Immature natural killer cell (primary cell): ENCODE measurements around the gene AIG1. TPM values are rescaled to one million over a fixed set of nuclear protein-coding genes. Genes with fewer than 3 reads are reported as not detected.
"Not testable (repeated sequence)": the region's sequence is repeated elsewhere in the genome, so short reads cannot be mapped to it uniquely, and the experiment has no call there.

ENCODE experiments used
- DNase-seq, 3 donors: peaks; one replicate each; pipeline ENCODE4 v3.0.0; 2022; ENCODE audit warnings: mixed read lengths in 1 of 3
- H3K27ac Mint-ChIP-seq, 6 donors: one replicate each; pipeline ENCODE4 v1.8.0; 2020; ENCODE audit warnings: mixed read lengths in 6 of 6, mild to moderate bottlenecking in 5 of 6, inconsistent platforms in 4 of 6, moderate library complexity in 3 of 6
- H3K27me3 Mint-ChIP-seq, 3 donors: one replicate each; pipeline ENCODE4 v1.8.0; 2020 to 2021; ENCODE audit warnings: low read depth in 3 of 3, mild to moderate bottlenecking in 3 of 3, mixed read lengths in 3 of 3, moderate library complexity in 3 of 3, inconsistent platforms in 1 of 3
- H3K36me3 Mint-ChIP-seq, 3 donors: one replicate each; pipeline ENCODE4 v1.8.0; 2020; ENCODE audit warnings: mixed read lengths in 3 of 3, inconsistent platforms in 2 of 3, mild to moderate bottlenecking in 2 of 3
- H3K4me1 Mint-ChIP-seq, 2 donors: one replicate each; pipeline ENCODE4 v1.8.0; 2020; ENCODE audit warnings: inconsistent platforms in 2 of 2, mild to moderate bottlenecking in 2 of 2, mixed read lengths in 2 of 2, moderate library complexity in 1 of 2
- H3K4me3 Mint-ChIP-seq, 5 donors: one replicate each; pipeline ENCODE4 v1.8.0; 2020; ENCODE audit warnings: mild to moderate bottlenecking in 5 of 5, mixed read lengths in 5 of 5, inconsistent platforms in 3 of 5, moderate library complexity in 3 of 5
- H3K9me3 Mint-ChIP-seq, 6 donors: one replicate each; pipeline ENCODE4 v1.8.0; 2020; ENCODE audit warnings: mild to moderate bottlenecking in 6 of 6, mixed read lengths in 6 of 6, inconsistent platforms in 4 of 6, moderate library complexity in 3 of 6
- polyA plus RNA-seq, 3 donors: library from polyadenylated mRNA; unstranded; fragments of 300-500 nt; fragmentation: Illumina TruSeq; gene quantifications; one replicate each; pipeline ENCODE4 v1.2.3, GENCODE V29; 2021

AIG1 gene
- polyA plus RNA-seq, 3 donors from 2014 or later = 4.6 to 17.8 (median 12.3) TPM

- DNase-seq = no peak
- Mint-ChIP-seq H3K27me3 (peaks cover 0 to 2% (median 0%) of the 10 kb centered on the region in 3 donors), H3K4me1 (no peaks in the 10 kb centered on the region), H3K9me3 (no peaks in the 10 kb centered on the region), H3K36me3 (peaks cover 0 to 5% (median 0%) of the 10 kb centered on the region in 3 donors), H3K4me3 (no peak overlapping the region), H3K27ac (no peak overlapping the region)
Measured at GRCh38 chr6:143158113-143158581, 97.5 kb downstream of the AIG1 start.

- Mint-ChIP-seq H3K27ac (no peak overlapping the region), H3K4me3 (no peak overlapping the region), H3K27me3 (peaks cover 0 to 2% (median 0%) of the 10 kb centered on the region in 3 donors), H3K36me3 (peaks cover 0 to 5% (median 0%) of the 10 kb centered on the region in 3 donors), H3K4me1 (no peaks in the 10 kb centered on the region), H3K9me3 (no peaks in the 10 kb centered on the region)
- DNase-seq = no peak
Measured at GRCh38 chr6:143159001-143159400, 98.3 kb downstream of the AIG1 start.

GRCh38 chr6:143160015-143160414 is 99.3 kb downstream of the AIG1 start:
- Mint-ChIP-seq H3K27ac (no peak overlapping the region), H3K9me3 (no peaks in the 10 kb centered on the region), H3K36me3 (no peaks in the 10 kb centered on the region), H3K27me3 (peaks cover 0 to 2% (median 0%) of the 10 kb centered on the region in 3 donors), H3K4me1 (no peaks in the 10 kb centered on the region), H3K4me3 (no peak overlapping the region)
- DNase-seq = no peak

- peaks cover 0 to 2% (median 0%) of the 10 kb centered on the region in 3 donors for H3K36me3 Mint-ChIP-seq
- H3K4me3 Mint-ChIP-seq = no peak overlapping the region
- no peaks in the 10 kb centered on the region for H3K9me3 Mint-ChIP-seq
- H3K27ac Mint-ChIP-seq = no peak overlapping the region
- H3K4me1 Mint-ChIP-seq = no peaks in the 10 kb centered on the region
- H3K27me3 Mint-ChIP-seq = peaks cover 0 to 2% (median 0%) of the 10 kb centered on the region in 3 donors
- no peak for DNase-seq
Measured at GRCh38 chr6:143160439-143161220, 99.9 kb downstream of the AIG1 start.

GRCh38 chr6:143163621-143164020 is 102.9 kb downstream of the AIG1 start:
- Mint-ChIP-seq H3K27ac (no peak overlapping the region), H3K27me3 (peaks cover 0 to 2% (median 0%) of the 10 kb centered on the region in 3 donors), H3K36me3 (peaks cover 0 to 4% (median 0%) of the 10 kb centered on the region in 3 donors), H3K4me3 (no peak overlapping the region), H3K9me3 (no peaks in the 10 kb centered on the region), H3K4me1 (no peaks in the 10 kb centered on the region)
- no peak for DNase-seq

GRCh38 chr6:143164565-143165105 is 103.9 kb downstream of the AIG1 start:
- H3K9me3 Mint-ChIP-seq = no peaks in the 10 kb centered on the region
- no peak overlapping the region for H3K27ac Mint-ChIP-seq
- no peak for DNase-seq
- H3K36me3 Mint-ChIP-seq = peaks cover 0 to 4% (median 0%) of the 10 kb centered on the region in 3 donors
- H3K4me1 Mint-ChIP-seq = no peaks in the 10 kb centered on the region
- H3K4me3 Mint-ChIP-seq = no peak overlapping the region
- H3K27me3 Mint-ChIP-seq = peaks cover 0 to 2% (median 0%) of the 10 kb centered on the region in 3 donors

- DNase-seq = no peak
- Mint-ChIP-seq H3K4me1 (no peaks in the 10 kb centered on the region), H3K9me3 (no peaks in the 10 kb centered on the region), H3K4me3 (no peak overlapping the region), H3K27me3 (peaks cover 0 to 2% (median 0%) of the 10 kb centered on the region in 3 donors), H3K27ac (no peak overlapping the region), H3K36me3 (peaks cover 0 to 4% (median 0%) of the 10 kb centered on the region in 3 donors)
Measured at GRCh38 chr6:143165315-143165855, 104.7 kb downstream of the AIG1 start.

GRCh38 chr6:143166247-143166695 is 105.6 kb downstream of the AIG1 start:
- H3K27me3 Mint-ChIP-seq = peaks cover 0 to 2% (median 0%) of the 10 kb centered on the region in 3 donors
- H3K9me3 Mint-ChIP-seq = no peaks in the 10 kb centered on the region
- H3K4me3 Mint-ChIP-seq = no peak overlapping the region
- H3K27ac Mint-ChIP-seq = no peak overlapping the region
- H3K4me1 Mint-ChIP-seq = no peaks in the 10 kb centered on the region
- DNase-seq = no peak
- H3K36me3 Mint-ChIP-seq = peaks cover 0 to 4% (median 0%) of the 10 kb centered on the region in 3 donors

GRCh38 chr6:143167224-143167623 is 106.5 kb downstream of the AIG1 start:
- Mint-ChIP-seq H3K9me3 (no peaks in the 10 kb centered on the region), H3K4me1 (no peaks in the 10 kb centered on the region), H3K36me3 (peaks cover 0 to 11% (median 5%) of the 10 kb centered on the region in 3 donors), H3K27ac (no peak overlapping the region), H3K4me3 (no peak overlapping the region), H3K27me3 (peaks cover 0 to 3% (median 2%) of the 10 kb centered on the region in 3 donors)
- DNase-seq = no peak

- not testable (repeated sequence) for H3K27me3 Mint-ChIP-seq, H3K4me3 Mint-ChIP-seq, H3K27ac Mint-ChIP-seq, H3K4me1 Mint-ChIP-seq, H3K9me3 Mint-ChIP-seq, DNase-seq
- H3K36me3 Mint-ChIP-seq = peaks cover 3 to 14% (median 9%) of the 10 kb centered on the region in 3 donors
Measured at GRCh38 chr6:143168396-143168816, 107.7 kb downstream of the AIG1 start.

GRCh38 chr6:143169440-143169839 is 108.8 kb downstream of the AIG1 start:
- Mint-ChIP-seq H3K4me1 (no peaks in the 10 kb centered on the region), H3K27me3 (peaks cover 0 to 3% (median 0%) of the 10 kb centered on the region in 3 donors), H3K27ac (no peak overlapping the region)

GRCh38 chr6:143174516-143174915 is 113.8 kb downstream of the AIG1 start:
- Mint-ChIP-seq H3K36me3 (peaks cover 33 to 41% (median 36%) of the 10 kb centered on the region in 3 donors), H3K4me1 (no peaks in the 10 kb centered on the region), H3K4me3 (no peak overlapping the region), H3K9me3 (peaks cover 9 to 35% (median 15%) of the 10 kb centered on the region in 6 donors), H3K27me3 (peaks cover 2 to 3% (median 3%) of the 10 kb centered on the region in 3 donors), H3K27ac (no peak overlapping the region)
- no peak for DNase-seq

More at GRCh38 chr6:143169440-143169839, 108.8 kb downstream of the AIG1 start:
- Mint-ChIP-seq H3K4me3 (no peak overlapping the region), H3K9me3 (peaks cover 0 to 9% (median 3%) of the 10 kb centered on the region in 6 donors), H3K36me3 (peaks cover 6 to 16% (median 15%) of the 10 kb centered on the region in 3 donors)
- no peak for DNase-seq

- Mint-ChIP-seq H3K36me3 (peaks cover 33 to 41% (median 36%) of the 10 kb centered on the region in 3 donors), H3K4me3 (no peak overlapping the region), H3K27ac (no peak overlapping the region), H3K9me3 (peaks cover 9 to 35% (median 15%) of the 10 kb centered on the region in 6 donors), H3K4me1 (no peaks in the 10 kb centered on the region), H3K27me3 (peaks cover 2 to 3% (median 3%) of the 10 kb centered on the region in 3 donors)
- DNase-seq = no peak
Measured at GRCh38 chr6:143174951-143175350, 114.3 kb downstream of the AIG1 start.
